GM12878 (cell line): ENCODE results near the gene MS4A7. TPM values are rescaled to one million over a fixed set of nuclear protein-coding genes. Genes with fewer than 3 reads are reported as not detected.

Source experiments
- polyA plus RNA-seq, 11 experiments: library from polyadenylated mRNA; depleted of rRNA in 4 of 11; unstranded in 6 of 11; stranded (reverse) in 5 of 11; fragments of >200 nt; fragmentation: Nextera tagmentation in 4 of 11; fragmentation: Illumina TruSeq in 1 of 11; extraction: Ambion mirVana in 4 of 11; extraction: Trizol in 1 of 11; gene quantifications; 1 replicate in 1 of 11; 2 replicates in 10 of 11; pipeline versions ENCODE4 v1.2.1 to v1.2.3, GENCODE V29; 2011 to 2016; ENCODE audit warnings: inconsistent platforms in 2 of 11, missing spikeins in 2 of 11, low read depth in 1 of 11
- total RNA-seq, 4 experiments: library from RNA; depleted of rRNA in 3 of 4; stranded (reverse); fragments of >200 nt in 3 of 4; fragmentation: Illumina TruSeq in 1 of 4; extraction: Trizol in 1 of 4; gene quantifications; 2 replicates each; pipeline versions ENCODE4 v1.2.1 to v1.2.3, GENCODE V29; 2013 to 2021

The MS4A7 gene
- total and polyA plus RNA-seq, 10 of the 15 experiments (the other 5 are each of a cell fraction or from before 2014, with no cell fraction given) = 1.7 to 17.0 (median 3.7) TPM

Other genes starting within 250 kb of the MS4A7 start
Only the 7 nearest of the 9 such genes appear.
- gene MS4A4E, start 135.4 kb upstream of the MS4A7 start, total RNA-seq (2014; rRNA removed) = 0.38 and 0.45 TPM in 2 replicates
- 0.46 and 0.54 TPM in 2 replicates for gene MS4A4E, start 135.4 kb upstream of the MS4A7 start, total RNA-seq (2014; rRNA removed; fragmentation: Illumina TruSeq; extraction: Trizol)
- gene MS4A4E, start 135.4 kb upstream of the MS4A7 start, total RNA-seq (2021) = 0.72 and 0.92 TPM in 2 replicates
- gene MS4A4E, start 135.4 kb upstream of the MS4A7 start, polyA plus RNA-seq (2011; rRNA removed) = not detected in 2 replicates
- gene MS4A4E, start 135.4 kb upstream of the MS4A7 start, polyA plus RNA-seq (2014; fragmentation: Illumina TruSeq; extraction: Trizol) = 0.06 TPM in 1 of 2 replicates, not detected in the other
- gene MS4A4E, start 135.4 kb upstream of the MS4A7 start, polyA plus RNA-seq (2014; fragmentation: Nextera tagmentation; extraction: Ambion mirVana) = under 1 TPM; 0.22 to 0.45 TPM
- gene MS4A4E, start 135.4 kb upstream of the MS4A7 start, polyA plus RNA-seq (2014; rRNA removed) = 0.73 and 0.81 TPM in 2 replicates
- not detected for gene MS4A4E, start 135.4 kb upstream of the MS4A7 start, polyA plus RNA-seq (2016; fragmentation: Nextera tagmentation; extraction: Ambion mirVana)
- 0.27 and 0.56 TPM in 2 replicates for gene MS4A4A, start 97.9 kb upstream of the MS4A7 start, total RNA-seq (2014; rRNA removed)
- gene MS4A4A, start 97.9 kb upstream of the MS4A7 start, total RNA-seq (2014; rRNA removed; fragmentation: Illumina TruSeq; extraction: Trizol) = 0.37 and 0.67 TPM in 2 replicates
- gene MS4A4A, start 97.9 kb upstream of the MS4A7 start, total RNA-seq (2021) = 0.88 and 1.2 TPM in 2 replicates
- gene MS4A4A, start 97.9 kb upstream of the MS4A7 start, polyA plus RNA-seq (2011; rRNA removed) = 0.10 and 0.19 TPM in 2 replicates
- gene MS4A4A, start 97.9 kb upstream of the MS4A7 start, polyA plus RNA-seq (2014; fragmentation: Illumina TruSeq; extraction: Trizol) = 0.22 and 0.69 TPM in 2 replicates
- gene MS4A4A, start 97.9 kb upstream of the MS4A7 start, polyA plus RNA-seq (2014; fragmentation: Nextera tagmentation; extraction: Ambion mirVana) = 1 to 10 TPM; 1.8 to 2.4 TPM
- 0.91 and 1.4 TPM in 2 replicates for gene MS4A4A, start 97.9 kb upstream of the MS4A7 start, polyA plus RNA-seq (2014; rRNA removed)
- gene MS4A4A, start 97.9 kb upstream of the MS4A7 start, polyA plus RNA-seq (2016; fragmentation: Nextera tagmentation; extraction: Ambion mirVana) = under 1 TPM; 0.19 to 0.24 TPM
- 0.38 TPM in 1 of 2 replicates, not detected in the other for gene MS4A6E, start 51.3 kb upstream of the MS4A7 start, total RNA-seq (2014; rRNA removed)
- gene MS4A6E, start 51.3 kb upstream of the MS4A7 start, total RNA-seq (2014; rRNA removed; fragmentation: Illumina TruSeq; extraction: Trizol) = not detected in 2 replicates
- not detected in 2 replicates for gene MS4A6E, start 51.3 kb upstream of the MS4A7 start, total RNA-seq (2021)
- 0.14 and 0.27 TPM in 2 replicates for gene MS4A6E, start 51.3 kb upstream of the MS4A7 start, polyA plus RNA-seq (2011; rRNA removed)
- 0.71 TPM in 1 of 2 replicates, not detected in the other for gene MS4A6E, start 51.3 kb upstream of the MS4A7 start, polyA plus RNA-seq (2014; fragmentation: Illumina TruSeq; extraction: Trizol)
- under 1 TPM; 0.47 to 0.49 TPM for gene MS4A6E, start 51.3 kb upstream of the MS4A7 start, polyA plus RNA-seq (2014; fragmentation: Nextera tagmentation; extraction: Ambion mirVana)
- not detected in 2 replicates for gene MS4A6E, start 51.3 kb upstream of the MS4A7 start, polyA plus RNA-seq (2014; rRNA removed)
- gene MS4A6E, start 51.3 kb upstream of the MS4A7 start, polyA plus RNA-seq (2016; fragmentation: Nextera tagmentation; extraction: Ambion mirVana) = under 1 TPM; 0.39 to 0.86 TPM
- gene MS4A14, start 17.9 kb downstream of the MS4A7 start, total RNA-seq (2014; rRNA removed) = 0.11 and 0.40 TPM in 2 replicates
- 0.40 and 0.60 TPM in 2 replicates for gene MS4A14, start 17.9 kb downstream of the MS4A7 start, total RNA-seq (2014; rRNA removed; fragmentation: Illumina TruSeq; extraction: Trizol)
- 0.77 and 1.0 TPM in 2 replicates for gene MS4A14, start 17.9 kb downstream of the MS4A7 start, total RNA-seq (2021)
- gene MS4A14, start 17.9 kb downstream of the MS4A7 start, polyA plus RNA-seq (2011; rRNA removed) = 1.0 and 1.7 TPM in 2 replicates
- 0.81 and 0.89 TPM in 2 replicates for gene MS4A14, start 17.9 kb downstream of the MS4A7 start, polyA plus RNA-seq (2014; fragmentation: Illumina TruSeq; extraction: Trizol)
- gene MS4A14, start 17.9 kb downstream of the MS4A7 start, polyA plus RNA-seq (2014; fragmentation: Nextera tagmentation; extraction: Ambion mirVana) = under 1 TPM; 0.13 to 0.18 TPM
- 0.38 and 0.72 TPM in 2 replicates for gene MS4A14, start 17.9 kb downstream of the MS4A7 start, polyA plus RNA-seq (2014; rRNA removed)
- gene MS4A14, start 17.9 kb downstream of the MS4A7 start, polyA plus RNA-seq (2016; fragmentation: Nextera tagmentation; extraction: Ambion mirVana) = under 1 TPM in 1 of 2 experiments, not detected in 1; 0.63 TPM
- not detected in 2 replicates for gene MS4A5, start 51.0 kb downstream of the MS4A7 start, total RNA-seq (2014; rRNA removed)
- not detected in 2 replicates for gene MS4A5, start 51.0 kb downstream of the MS4A7 start, total RNA-seq (2014; rRNA removed; fragmentation: Illumina TruSeq; extraction: Trizol)
- not detected in 2 replicates for gene MS4A5, start 51.0 kb downstream of the MS4A7 start, total RNA-seq (2021)
- not detected in 2 replicates for gene MS4A5, start 51.0 kb downstream of the MS4A7 start, polyA plus RNA-seq (2011; rRNA removed)
- not detected in 2 replicates for gene MS4A5, start 51.0 kb downstream of the MS4A7 start, polyA plus RNA-seq (2014; fragmentation: Illumina TruSeq; extraction: Trizol)
- gene MS4A5, start 51.0 kb downstream of the MS4A7 start, polyA plus RNA-seq (2014; fragmentation: Nextera tagmentation; extraction: Ambion mirVana) = not detected
- gene MS4A5, start 51.0 kb downstream of the MS4A7 start, polyA plus RNA-seq (2014; rRNA removed) = not detected in 2 replicates
- not detected for gene MS4A5, start 51.0 kb downstream of the MS4A7 start, polyA plus RNA-seq (2016; fragmentation: Nextera tagmentation; extraction: Ambion mirVana)
- gene MS4A1, start 77.3 kb downstream of the MS4A7 start, total RNA-seq (2014; rRNA removed) = 648 and 816 TPM in 2 replicates
- gene MS4A1, start 77.3 kb downstream of the MS4A7 start, total RNA-seq (2014; rRNA removed; fragmentation: Illumina TruSeq; extraction: Trizol) = 704 and 727 TPM in 2 replicates
- gene MS4A1, start 77.3 kb downstream of the MS4A7 start, total RNA-seq (2021) = 464 and 482 TPM in 2 replicates
- 2,106 and 2,789 TPM in 2 replicates for gene MS4A1, start 77.3 kb downstream of the MS4A7 start, polyA plus RNA-seq (2011; rRNA removed)
- 1,039 and 1,405 TPM in 2 replicates for gene MS4A1, start 77.3 kb downstream of the MS4A7 start, polyA plus RNA-seq (2014; fragmentation: Illumina TruSeq; extraction: Trizol)
- 1,000 to 10,000 TPM in 1 of 2 experiments, 100 to 1,000 TPM in 1; 730 to 1,013 TPM for gene MS4A1, start 77.3 kb downstream of the MS4A7 start, polyA plus RNA-seq (2014; fragmentation: Nextera tagmentation; extraction: Ambion mirVana)
- 415 and 598 TPM in 2 replicates for gene MS4A1, start 77.3 kb downstream of the MS4A7 start, polyA plus RNA-seq (2014; rRNA removed)
- gene MS4A1, start 77.3 kb downstream of the MS4A7 start, polyA plus RNA-seq (2016; fragmentation: Nextera tagmentation; extraction: Ambion mirVana) = 100 to 1,000 TPM; 329 to 364 TPM
- not detected in 2 replicates for gene MS4A12, start 114.2 kb downstream of the MS4A7 start, total RNA-seq (2014; rRNA removed)
- gene MS4A12, start 114.2 kb downstream of the MS4A7 start, total RNA-seq (2014; rRNA removed; fragmentation: Illumina TruSeq; extraction: Trizol) = not detected in 2 replicates
- gene MS4A12, start 114.2 kb downstream of the MS4A7 start, total RNA-seq (2021) = not detected in 2 replicates
- not detected in 2 replicates for gene MS4A12, start 114.2 kb downstream of the MS4A7 start, polyA plus RNA-seq (2011; rRNA removed)
- gene MS4A12, start 114.2 kb downstream of the MS4A7 start, polyA plus RNA-seq (2014; fragmentation: Illumina TruSeq; extraction: Trizol) = not detected in 2 replicates
- under 1 TPM in 1 of 2 experiments, not detected in 1; 0.05 TPM for gene MS4A12, start 114.2 kb downstream of the MS4A7 start, polyA plus RNA-seq (2014; fragmentation: Nextera tagmentation; extraction: Ambion mirVana)
- not detected in 2 replicates for gene MS4A12, start 114.2 kb downstream of the MS4A7 start, polyA plus RNA-seq (2014; rRNA removed)
- gene MS4A12, start 114.2 kb downstream of the MS4A7 start, polyA plus RNA-seq (2016; fragmentation: Nextera tagmentation; extraction: Ambion mirVana) = not detected